Fibroblast of pulmonary artery (primary cell): ENCODE data around the gene KIAA1549.
A peak's percentile ranks its signal among the peaks of the same experiment; 100 is the strongest.
"Not testable (repeated sequence)": the region's sequence is repeated elsewhere in the genome, so short reads cannot be mapped to it uniquely, and the experiment has no call there.

Source experiments
- DNase-seq: peaks from one replicate; pipeline ENCODE4 v3.0.0-alpha.2; 2010; ENCODE audit warnings: low read depth
- H3K4me3 ChIP-seq: replicated peaks from 2 replicates; pipeline ENCODE4 v1.5.1; 2011; ENCODE audit warnings: low read depth, mild to moderate bottlenecking, control low read depth, low read length, moderate library complexity
- TF ChIP-seq, protein P1 (sequence below): IDR thresholded peaks from 2 replicates; pipeline ENCODE4 v1.5.1; 2011; ENCODE audit warnings: mild to moderate bottlenecking, control low read depth, low read length, inconsistent platforms; ENCODE audit errors: missing control alignments

Gene KIAA1549

DNA sequence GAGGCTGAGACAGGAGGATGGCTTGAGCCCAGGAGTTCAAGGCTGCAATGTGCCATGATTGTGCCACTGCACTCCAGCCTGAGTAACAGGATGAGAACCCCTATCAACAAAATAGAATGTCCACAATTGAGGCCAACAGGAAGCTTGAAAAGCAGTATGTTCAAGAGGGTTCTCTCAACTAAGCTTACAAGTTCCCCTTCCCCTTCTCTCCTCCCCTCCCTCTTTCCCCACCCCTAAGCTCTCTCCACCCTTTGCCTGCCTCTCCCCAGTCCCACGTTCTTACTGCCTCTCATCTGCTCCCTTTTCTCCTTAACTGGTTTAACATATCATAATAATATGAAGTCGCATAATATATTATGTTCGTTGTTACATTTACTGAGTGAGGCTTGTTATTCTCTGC is 35.4 kb downstream of the KIAA1549 start:
- no peak overlapping the region for H3K4me3 ChIP-seq
- TF ChIP-seq, protein P1, sequence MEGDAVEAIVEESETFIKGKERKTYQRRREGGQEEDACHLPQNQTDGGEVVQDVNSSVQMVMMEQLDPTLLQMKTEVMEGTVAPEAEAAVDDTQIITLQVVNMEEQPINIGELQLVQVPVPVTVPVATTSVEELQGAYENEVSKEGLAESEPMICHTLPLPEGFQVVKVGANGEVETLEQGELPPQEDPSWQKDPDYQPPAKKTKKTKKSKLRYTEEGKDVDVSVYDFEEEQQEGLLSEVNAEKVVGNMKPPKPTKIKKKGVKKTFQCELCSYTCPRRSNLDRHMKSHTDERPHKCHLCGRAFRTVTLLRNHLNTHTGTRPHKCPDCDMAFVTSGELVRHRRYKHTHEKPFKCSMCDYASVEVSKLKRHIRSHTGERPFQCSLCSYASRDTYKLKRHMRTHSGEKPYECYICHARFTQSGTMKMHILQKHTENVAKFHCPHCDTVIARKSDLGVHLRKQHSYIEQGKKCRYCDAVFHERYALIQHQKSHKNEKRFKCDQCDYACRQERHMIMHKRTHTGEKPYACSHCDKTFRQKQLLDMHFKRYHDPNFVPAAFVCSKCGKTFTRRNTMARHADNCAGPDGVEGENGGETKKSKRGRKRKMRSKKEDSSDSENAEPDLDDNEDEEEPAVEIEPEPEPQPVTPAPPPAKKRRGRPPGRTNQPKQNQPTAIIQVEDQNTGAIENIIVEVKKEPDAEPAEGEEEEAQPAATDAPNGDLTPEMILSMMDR: no peak
- no peak for DNase-seq

DNA sequence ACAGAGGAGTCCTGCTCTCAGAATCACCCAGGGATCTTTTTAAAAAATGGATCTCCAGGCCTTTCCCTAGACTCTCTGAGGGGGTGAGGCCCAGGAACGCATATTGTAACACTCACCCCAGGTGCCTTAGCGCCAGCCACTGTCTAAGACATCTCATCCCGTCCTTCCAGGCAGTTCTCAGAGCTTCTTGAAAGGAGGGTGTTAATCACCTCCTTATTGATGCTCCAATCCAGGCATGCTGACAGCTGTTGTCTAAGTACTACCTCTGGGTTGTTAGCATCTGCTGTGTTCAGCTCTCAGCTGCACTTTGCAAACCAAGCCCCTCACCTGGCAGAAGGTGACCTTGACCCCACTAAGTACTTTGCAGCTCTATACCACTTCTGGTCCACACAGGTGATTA is 36.0 kb downstream of the KIAA1549 start:
- no peak for DNase-seq
- TF ChIP-seq, protein P1: no peak
- no peak overlapping the region for H3K4me3 ChIP-seq

DNA sequence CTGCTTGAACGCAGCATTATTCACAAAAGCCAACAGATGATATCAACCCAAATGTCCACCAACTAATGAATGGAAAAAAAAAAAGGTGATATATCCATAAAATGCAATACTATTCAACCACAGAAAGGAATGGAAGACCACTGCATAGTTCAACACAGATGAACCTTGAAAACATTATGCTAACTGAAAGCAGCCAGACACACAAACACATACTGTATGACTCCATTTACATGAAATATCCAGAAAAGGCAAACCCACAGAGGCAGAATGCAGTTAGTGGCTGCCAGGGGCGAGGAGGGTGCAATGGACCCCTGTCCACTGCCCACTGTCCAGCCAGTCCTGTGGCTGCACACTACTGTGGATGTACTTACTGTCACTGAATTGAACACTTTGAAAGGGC is 36.6 kb downstream of the KIAA1549 start:
- no peak for DNase-seq
- TF ChIP-seq, protein P1: no peak
- no peak overlapping the region for H3K4me3 ChIP-seq

DNA sequence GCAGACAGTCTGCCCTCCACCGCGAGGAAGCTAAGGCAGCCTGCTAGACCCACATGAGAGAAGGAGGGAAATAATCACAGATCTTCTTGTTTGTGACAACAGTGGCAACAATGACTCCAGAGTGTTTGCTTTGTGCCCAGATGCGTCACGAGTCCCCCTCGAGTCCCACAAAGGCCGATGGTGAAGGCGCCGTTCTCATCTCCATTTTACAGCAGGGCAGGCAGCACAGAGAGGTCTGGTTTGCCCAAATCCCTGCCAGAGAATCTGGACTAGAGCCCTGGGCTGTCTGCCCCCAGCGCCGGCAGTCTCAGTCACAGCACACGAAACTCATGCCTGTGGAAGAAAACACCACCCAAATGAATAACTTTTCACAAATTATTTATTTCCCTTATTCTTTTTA is 38.1 kb downstream of the KIAA1549 start:
- no peak overlapping the region for H3K4me3 ChIP-seq
- TF ChIP-seq, protein P1: no peak
- DNase-seq: no peak

DNA sequence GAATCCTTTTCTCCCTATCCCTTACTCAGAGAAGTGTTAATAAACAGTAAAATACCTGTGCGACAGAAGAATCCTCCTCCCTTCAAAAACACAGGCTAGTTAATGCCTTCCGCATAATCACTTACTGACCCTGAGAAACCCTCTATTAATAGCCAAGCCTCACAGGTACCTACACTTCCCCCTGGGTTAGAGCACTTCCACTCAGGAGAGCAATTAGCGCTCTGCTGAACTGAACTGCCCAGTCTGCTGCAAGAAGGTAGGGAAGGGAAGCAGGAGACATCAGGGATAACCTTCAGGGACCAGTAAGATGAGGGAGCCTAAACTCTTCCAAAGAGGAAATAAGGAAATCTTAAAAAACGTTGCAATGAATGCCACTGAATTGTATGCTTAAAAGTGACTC is 39.6 kb downstream of the KIAA1549 start:
- no peak overlapping the region for H3K4me3 ChIP-seq
- DNase-seq: no peak
- TF ChIP-seq, protein P1: no peak

DNA sequence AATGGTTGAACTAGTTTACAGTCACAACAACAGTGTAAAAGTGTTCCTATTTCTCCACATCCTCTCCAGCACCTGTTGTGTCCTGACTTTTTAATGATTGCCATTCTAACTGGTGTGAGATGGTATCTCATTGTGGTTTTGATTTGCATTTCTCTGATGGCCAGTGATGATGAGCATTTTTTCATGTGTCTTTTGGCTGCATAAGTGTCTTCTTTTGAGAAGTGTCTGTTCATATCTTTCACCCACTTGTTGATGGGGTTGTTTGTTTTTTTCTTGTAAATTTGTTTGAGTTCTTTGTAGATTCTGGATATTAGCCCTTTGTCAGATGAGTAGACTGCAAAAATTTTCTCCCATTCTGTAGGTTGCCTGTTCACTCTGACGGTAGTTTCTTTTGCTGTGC is 40.6 kb downstream of the KIAA1549 start:
- DNase-seq, H3K4me3 ChIP-seq: not testable (repeated sequence)

DNA sequence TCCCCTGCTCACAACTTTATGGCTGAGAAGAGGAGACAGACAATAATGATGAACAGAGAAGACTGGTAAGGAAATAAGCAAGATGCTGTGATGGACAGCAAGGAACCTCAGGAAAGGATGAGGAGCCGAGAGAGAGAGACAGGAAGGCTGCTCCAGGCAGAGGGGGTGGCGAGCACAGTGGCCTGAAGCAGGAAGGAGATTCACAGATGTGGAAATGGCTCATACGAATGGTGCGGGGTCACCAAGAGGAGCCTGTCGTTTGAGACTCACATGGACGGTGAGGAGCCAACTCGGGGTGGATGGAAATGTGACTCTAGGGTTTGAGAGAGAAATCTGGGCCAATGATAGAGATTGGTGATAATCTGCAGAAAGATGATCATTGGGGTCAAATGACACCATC is 43.7 kb downstream of the KIAA1549 start:
- H3K4me3 ChIP-seq: no peak overlapping the region
- TF ChIP-seq, protein P1: no peak
- DNase-seq: no peak

DNA sequence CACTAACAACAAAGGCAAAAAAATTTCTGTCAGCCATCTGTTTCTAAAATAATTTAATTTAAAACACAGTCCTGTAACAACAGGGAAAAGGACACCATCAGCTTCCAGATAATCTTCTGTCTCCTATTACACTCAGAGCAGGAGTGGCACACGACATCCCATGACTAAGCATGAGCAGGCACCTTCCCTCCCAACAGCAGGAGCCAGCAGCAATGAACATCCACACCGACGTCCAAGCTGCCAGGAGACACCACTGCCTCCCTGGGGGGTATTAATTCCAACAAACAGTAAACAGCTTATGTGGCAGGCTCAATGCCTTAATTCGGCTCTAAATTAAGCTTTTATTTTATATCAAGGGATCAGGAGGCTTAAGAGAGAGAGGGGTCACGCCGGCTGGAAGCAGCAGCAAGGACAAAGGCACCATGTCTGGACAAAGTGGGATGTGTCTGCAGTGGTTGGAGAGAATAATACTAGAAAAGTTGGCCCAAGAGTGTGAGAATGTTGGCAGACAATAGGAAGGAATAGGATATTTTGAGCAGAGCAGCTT is 45.7 kb downstream of the KIAA1549 start:
- peak; percentile 77 for DNase-seq
- no peak overlapping the region for H3K4me3 ChIP-seq
- TF ChIP-seq, protein P1: no peak
